K562 (cell line): ENCODE results near the gene ASPHD1. TPM values are rescaled to one million over a fixed set of nuclear protein-coding genes. Genes with fewer than 3 reads are reported as not detected.

ENCODE experiments used
- ETV1 ChIP-seq: fragments of 450-650 bp; conservative IDR thresholded peaks from 2 replicates; pipeline ENCODE4 v1.6.1; 2016; ENCODE audit warnings: missing genetic modification characterization, control low read depth, low read depth, missing compliant biosample characterization
- GTF2F1 ChIP-seq: IDR thresholded peaks from 2 replicates; pipeline ENCODE4 v1.6.1; 2011; ENCODE audit warnings: low read depth, low read length, improper control_type of control experiment
- MGA ChIP-seq: fragments of 450-650 bp; IDR thresholded peaks from 2 replicates; pipeline ENCODE4 v1.6.1; 2016; ENCODE audit warnings: mild to moderate bottlenecking, moderate library complexity
- MIER1 ChIP-seq: fragments of 450-650 bp; IDR thresholded peaks from 2 replicates; pipeline ENCODE4 v1.6.1; 2016; ENCODE audit warnings: antibody characterized with exemption, mild to moderate bottlenecking, low read depth
- NRF1 ChIP-seq, 2 experiments: fragments of 450-650 bp; IDR thresholded peaks in 1 of 2; conservative IDR thresholded peaks in 1 of 2; 2 replicates each; pipeline ENCODE4 v1.6.1; 2014; ENCODE audit warnings: mild to moderate bottlenecking in 2 of 2
- SMAD1 ChIP-seq: fragments of 150-350 bp; IDR thresholded peaks from 2 replicates; pipeline ENCODE4 v1.6.1; 2014; ENCODE audit warnings: low read length, low read depth; ENCODE audit not compliant: partially characterized antibody
- TCF7L2 ChIP-seq: fragments of 150-350 bp; IDR thresholded peaks from 2 replicates; pipeline ENCODE4 v1.6.1; 2016; ENCODE audit warnings: low read depth, mild to moderate bottlenecking, low read length, moderate library complexity
- THRA ChIP-seq: fragments of 450-650 bp; IDR thresholded peaks from 2 replicates; pipeline ENCODE4 v1.6.1; 2017; ENCODE audit warnings: mild to moderate bottlenecking, moderate library complexity
- XRCC5 ChIP-seq: fragments of 200-400 bp; formaldehyde crosslinking; IDR thresholded peaks from 2 replicates; pipeline ENCODE4 v1.6.1; 2017; ENCODE audit warnings: low read depth, mild to moderate bottlenecking, low read length
- ZKSCAN1 ChIP-seq: fragments of 150-350 bp; IDR thresholded peaks from 2 replicates; pipeline ENCODE4 v1.6.1; 2016; ENCODE audit warnings: low read depth, low read length
- ZNF134 ChIP-seq: fragments of 250-450 bp; sonication (Bioruptor Pico); conservative IDR thresholded peaks from 2 replicates; pipeline ENCODE4 v1.4.0; 2020
- polyA plus RNA-seq, 8 experiments: library from polyadenylated mRNA; depleted of rRNA in 4 of 8; stranded (reverse) in 5 of 8; unstranded in 3 of 8; fragments of >200 nt; fragmentation: Nextera tagmentation in 2 of 8; fragmentation: Illumina TruSeq in 1 of 8; extraction: Ambion mirVana in 2 of 8; extraction: Trizol in 1 of 8; gene quantifications; 2 replicates each; pipeline versions ENCODE4 v1.2.1 to v1.2.3, GENCODE V29; 2011 to 2014; ENCODE audit warnings: inconsistent platforms in 1 of 8, missing spikeins in 1 of 8
- total RNA-seq, 7 experiments: library from RNA; depleted of rRNA in 6 of 7; stranded (reverse); fragments of >200 nt in 6 of 7; fragmentation: Illumina TruSeq in 2 of 7; extraction: Trizol in 2 of 7; gene quantifications; 2 replicates each; pipeline versions ENCODE4 v1.2.1 to v1.2.3, GENCODE V29; 2011 to 2021; ENCODE audit warnings: low replicate concordance in 1 of 7

Gene ASPHD1
- total and polyA plus RNA-seq, 9 of the 15 experiments (the other 6 are each of a cell fraction or from before 2014, with no cell fraction given), result 0.03 to 0.70 (median 0.24) TPM; not detected in 5

- TF ChIP-seq MGA (peak; percentile 96), THRA (no peak), NRF1 (conservative IDR thresholded peaks at IDR 0.05 in 1 of 2, IDR thresholded peaks at IDR 0.05 in 1 of 2) (peak; percentile 98), XRCC5 (no peak), MIER1 (0 out of 2 replicates have a peak, but pooled peaks have one; percentile 41), GTF2F1 (no peak), ZKSCAN1 (no peak), ZNF134 (CRISPR knock-in tag) (no peak), ETV1 (tag) (no peak), SMAD1 (peak; percentile 18), TCF7L2 (no peak)
Measured at GRCh38 chr16:29925781-29926710, 25.8 kb downstream of the ASPHD1 start, which contains the start of gene KCTD13 (continued).
